ENCODE data around the gene TGFBR1.

Gene TGFBR1

GRCh38 chr9:99138424-99139284 lies 33.7 kb downstream of the TGFBR1 start:
- DNase-seq, result no peak

GRCh38 chr9:99139868-99140267 lies 35.0 kb downstream of the TGFBR1 start:
- DNase-seq, result no peak

- DNase-seq, result peak; percentile 41 to 42
Measured at GRCh38 chr9:99140685-99141314, 35.9 kb downstream of the TGFBR1 start.

- no peak for DNase-seq
Measured at GRCh38 chr9:99141849-99142248, 36.9 kb downstream of the TGFBR1 start.

- DNase-seq, result no peak
Measured at GRCh38 chr9:99142275-99142674, 37.4 kb downstream of the TGFBR1 start.

- DNase-seq, result no peak
Measured at GRCh38 chr9:99143655-99144054, 38.7 kb downstream of the TGFBR1 start.

- DNase-seq, result no peak
Measured at GRCh38 chr9:99144966-99145365, 40.1 kb downstream of the TGFBR1 start.

GRCh38 chr9:99146574-99146973 lies 41.7 kb downstream of the TGFBR1 start:
- DNase-seq, result no peak

- no peak for DNase-seq
Measured at GRCh38 chr9:99147177-99147576, 42.3 kb downstream of the TGFBR1 start.

GRCh38 chr9:99150451-99151171 lies 45.7 kb downstream of the TGFBR1 start:
- DNase-seq, result no peak

- no peak for DNase-seq
Measured at GRCh38 chr9:99154356-99154755, 49.4 kb downstream of the TGFBR1 start.

- DNase-seq, result no peak
Measured at GRCh38 chr9:99155736-99156135, 50.8 kb downstream of the TGFBR1 start.

- no peak for DNase-seq
Measured at GRCh38 chr9:99158629-99159028, 53.7 kb downstream of the TGFBR1 start.

GRCh38 chr9:99160173-99160572 lies 55.3 kb downstream of the TGFBR1 start:
- DNase-seq, result no peak

- DNase-seq, result no peak
Measured at GRCh38 chr9:99162759-99163364, 57.9 kb downstream of the TGFBR1 start.

GRCh38 chr9:99166149-99166548 lies 61.2 kb downstream of the TGFBR1 start:
- DNase-seq, result no peak

- no peak for DNase-seq
Measured at GRCh38 chr9:99167119-99167518, 62.2 kb downstream of the TGFBR1 start.

- DNase-seq, result no peak
Measured at GRCh38 chr9:99167694-99168093, 62.8 kb downstream of the TGFBR1 start.

- no peak for DNase-seq
Measured at GRCh38 chr9:99169086-99169485, 64.2 kb downstream of the TGFBR1 start.

- no peak for DNase-seq
Measured at GRCh38 chr9:99169982-99170761, 65.3 kb downstream of the TGFBR1 start.

GRCh38 chr9:99171225-99172123 lies 66.6 kb downstream of the TGFBR1 start:
- no peak for DNase-seq

Measured in activated CD4-positive, alpha-beta T cell treated with anti-CD3 and anti-CD28 coated beads, Interleukin-2, amount 50 U/mL, for 4 hours (primary cell).